NCI-H2227 treated with DMSO at 0.1 percent for 48 hours (cell line): ENCODE results near the gene DLL3.

Experiments
- DNase-seq: peaks from one replicate; lab custom pipeline; 2025; lab: John Stamatoyannopoulos, UW

The DLL3 gene

DNA sequence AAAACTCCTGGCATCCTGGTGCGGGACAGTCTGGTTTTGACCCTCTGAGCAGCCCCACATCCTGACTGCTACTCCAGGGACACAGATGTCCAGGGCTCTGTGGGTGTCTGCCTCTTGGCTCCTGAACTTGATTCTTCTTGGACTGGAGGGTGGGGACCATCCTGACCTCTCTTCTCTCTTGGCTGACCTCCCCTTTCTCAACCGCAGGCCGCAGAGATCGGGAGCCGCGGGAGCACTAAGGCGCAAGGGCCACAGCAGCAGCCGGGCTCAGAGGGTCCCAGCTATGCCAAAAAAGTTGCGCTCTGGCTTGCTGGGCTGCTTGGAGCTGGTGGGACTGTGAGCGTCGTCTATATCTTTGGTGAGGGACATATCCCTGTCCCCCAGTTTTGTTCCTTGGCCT lies 17.1 kb upstream of the DLL3 start:
- no peak for DNase-seq

DNA sequence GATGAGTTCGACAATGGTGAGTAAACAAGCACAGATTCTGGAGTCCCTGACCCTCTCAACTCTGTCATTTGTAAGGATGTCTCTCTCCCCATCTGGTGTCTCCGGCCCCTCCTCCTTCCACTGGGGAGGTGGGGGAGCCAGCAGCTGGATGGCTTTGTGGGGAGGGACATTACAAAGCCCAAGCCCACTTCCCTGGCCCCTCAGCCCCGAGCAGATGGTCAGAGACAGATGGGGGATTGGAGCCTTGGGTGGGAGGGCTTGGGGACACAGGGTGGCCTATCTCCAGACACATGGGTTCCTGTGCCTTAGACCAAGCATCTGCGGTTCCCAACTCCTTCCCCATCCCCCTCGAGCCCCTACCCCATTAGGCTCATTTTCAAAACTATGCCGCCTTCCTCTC lies 15.6 kb upstream of the DLL3 start:
- no peak for DNase-seq

DNA sequence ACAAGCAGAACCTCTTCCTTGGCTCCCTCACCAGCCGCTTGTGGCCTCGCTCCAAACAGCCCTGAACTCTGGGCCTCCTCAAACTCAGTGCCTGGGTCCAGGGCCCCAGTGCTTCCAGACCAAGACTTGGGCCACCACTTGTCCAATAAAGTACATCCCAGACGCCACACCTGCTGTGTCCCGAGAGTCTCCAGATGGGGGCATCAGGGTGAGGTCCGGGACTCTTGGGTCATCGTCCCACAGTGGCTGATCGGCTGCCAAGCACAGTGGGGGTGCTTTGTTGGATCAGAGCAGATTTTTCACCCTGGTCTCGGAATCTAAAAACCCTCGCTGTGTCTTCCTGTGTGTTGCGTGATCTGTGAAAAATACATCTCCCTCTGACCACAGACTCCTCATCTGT lies 9.0 kb upstream of the DLL3 start:
- DNase-seq = no peak

GRCh38 chr19:39492225-39492624 lies 6.5 kb upstream of the DLL3 start:
- no peak for DNase-seq

GRCh38 chr19:39492788-39493187 lies 6.0 kb upstream of the DLL3 start:
- DNase-seq = no peak

GRCh38 chr19:39494661-39495060 lies 4.1 kb upstream of the DLL3 start:
- no peak for DNase-seq

GRCh38 chr19:39496063-39496462 lies 2.7 kb upstream of the DLL3 start:
- DNase-seq = no peak

DNA sequence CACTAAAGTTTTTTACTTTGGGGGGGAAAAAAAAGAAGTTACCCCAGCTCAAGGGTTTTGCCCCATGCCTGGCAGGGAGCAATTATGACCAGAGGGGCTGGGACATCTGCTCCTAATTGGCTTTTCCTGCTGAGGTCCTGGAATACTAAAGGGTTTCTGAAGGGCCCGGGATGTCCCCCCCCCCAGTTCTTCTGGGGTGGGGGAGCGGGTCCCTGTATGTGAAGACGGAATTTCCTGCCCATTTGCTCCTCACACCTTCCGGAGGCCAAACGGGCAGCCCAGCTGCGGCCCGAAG lies 1.1 kb upstream of the DLL3 start:
- no peak for DNase-seq

GRCh38 chr19:39497996-39498797 lies 550 bp upstream of the DLL3 start:
- peak; percentile 100 for DNase-seq

- no peak for DNase-seq
These were observed 1.2 kb downstream of the DLL3 start for GRCh38 chr19:39499932-39500331.

DNA sequence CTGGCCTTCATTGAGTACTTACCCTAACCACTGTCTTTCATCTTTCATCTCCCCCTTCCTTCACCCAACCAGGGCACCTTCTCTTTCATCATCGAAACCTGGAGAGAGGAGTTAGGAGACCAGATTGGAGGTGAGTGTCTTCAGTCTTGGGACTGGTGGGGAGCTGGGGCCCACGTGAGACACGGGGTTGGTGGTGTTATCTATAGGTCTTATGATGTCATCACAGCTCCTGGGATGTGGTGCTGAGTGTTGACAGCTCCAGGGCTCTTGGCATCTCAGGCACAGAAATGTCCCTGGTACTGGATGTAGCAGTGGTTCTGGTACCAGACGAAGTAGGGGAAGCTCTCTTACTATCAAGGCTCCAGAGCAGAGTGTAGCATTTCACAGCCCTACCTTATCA lies 1.8 kb downstream of the DLL3 start:
- DNase-seq = no peak

GRCh38 chr19:39501340-39501739 lies 2.6 kb downstream of the DLL3 start:
- DNase-seq = no peak

DNA sequence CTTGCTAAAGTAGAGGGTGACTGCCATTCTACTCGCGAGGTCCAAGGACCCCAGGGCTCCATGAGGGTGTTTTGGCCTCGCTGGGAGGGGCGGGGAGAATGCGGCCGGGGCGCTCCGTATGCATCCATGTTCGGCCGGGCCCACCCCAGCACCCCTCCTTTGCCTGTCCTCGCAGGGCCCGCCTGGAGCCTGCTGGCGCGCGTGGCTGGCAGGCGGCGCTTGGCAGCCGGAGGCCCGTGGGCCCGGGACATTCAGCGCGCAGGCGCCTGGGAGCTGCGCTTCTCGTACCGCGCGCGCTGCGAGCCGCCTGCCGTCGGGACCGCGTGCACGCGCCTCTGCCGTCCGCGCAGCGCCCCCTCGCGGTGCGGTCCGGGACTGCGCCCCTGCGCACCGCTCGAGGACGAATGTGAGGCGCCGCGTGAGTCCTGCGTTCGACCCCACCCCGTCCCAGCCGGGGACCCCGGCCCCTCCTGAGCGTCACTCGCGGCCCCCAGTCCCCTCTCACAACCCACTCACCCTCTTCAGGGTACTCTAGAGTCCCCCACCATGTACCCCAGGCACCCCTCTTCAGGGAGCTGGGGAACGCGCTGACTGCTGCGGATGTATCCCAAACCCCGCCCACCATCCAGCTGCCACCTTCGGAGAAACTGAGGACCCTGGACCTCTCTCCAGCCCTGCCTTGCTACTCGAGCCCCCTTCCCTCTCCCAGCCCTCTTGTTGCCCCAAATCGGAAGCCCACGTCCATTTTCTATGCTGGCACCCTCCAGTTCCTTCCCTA lies 4.1 kb downstream of the DLL3 start:
- DNase-seq = no peak

GRCh38 chr19:39506598-39506943 lies 7.8 kb downstream of the DLL3 start:
- no peak for DNase-seq

- DNase-seq = peak; percentile 78
These were observed 8.4 kb downstream of the DLL3 start for GRCh38 chr19:39506944-39507714.

- peak; percentile 70 for DNase-seq
These were observed 9.1 kb downstream of the DLL3 start for GRCh38 chr19:39507715-39508364.

GRCh38 chr19:39508629-39509028 lies 9.9 kb downstream of the DLL3 start:
- no peak for DNase-seq

DNA sequence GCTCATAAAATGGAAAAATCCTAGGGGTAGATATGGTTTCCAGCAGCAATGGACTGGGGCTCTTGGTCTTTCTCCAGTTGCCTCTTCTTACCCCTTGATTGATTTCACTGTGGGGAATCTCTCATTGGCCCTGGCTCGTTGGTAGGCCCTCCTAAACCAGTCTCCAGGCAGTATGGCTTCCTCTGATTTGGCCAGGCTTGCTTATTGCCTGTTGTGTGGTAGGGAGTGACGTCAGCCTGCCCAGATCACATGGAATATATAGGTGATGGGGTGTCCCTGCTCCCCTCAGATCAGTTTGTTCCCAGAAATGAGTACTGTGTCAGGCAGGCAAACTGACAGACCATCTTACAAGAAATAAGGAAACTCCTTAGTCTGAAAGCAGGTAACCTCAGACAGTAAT lies 10.5 kb downstream of the DLL3 start:
- DNase-seq = no peak

- no peak for DNase-seq
These were observed 14.2 kb downstream of the DLL3 start for GRCh38 chr19:39512988-39513387.

DNA sequence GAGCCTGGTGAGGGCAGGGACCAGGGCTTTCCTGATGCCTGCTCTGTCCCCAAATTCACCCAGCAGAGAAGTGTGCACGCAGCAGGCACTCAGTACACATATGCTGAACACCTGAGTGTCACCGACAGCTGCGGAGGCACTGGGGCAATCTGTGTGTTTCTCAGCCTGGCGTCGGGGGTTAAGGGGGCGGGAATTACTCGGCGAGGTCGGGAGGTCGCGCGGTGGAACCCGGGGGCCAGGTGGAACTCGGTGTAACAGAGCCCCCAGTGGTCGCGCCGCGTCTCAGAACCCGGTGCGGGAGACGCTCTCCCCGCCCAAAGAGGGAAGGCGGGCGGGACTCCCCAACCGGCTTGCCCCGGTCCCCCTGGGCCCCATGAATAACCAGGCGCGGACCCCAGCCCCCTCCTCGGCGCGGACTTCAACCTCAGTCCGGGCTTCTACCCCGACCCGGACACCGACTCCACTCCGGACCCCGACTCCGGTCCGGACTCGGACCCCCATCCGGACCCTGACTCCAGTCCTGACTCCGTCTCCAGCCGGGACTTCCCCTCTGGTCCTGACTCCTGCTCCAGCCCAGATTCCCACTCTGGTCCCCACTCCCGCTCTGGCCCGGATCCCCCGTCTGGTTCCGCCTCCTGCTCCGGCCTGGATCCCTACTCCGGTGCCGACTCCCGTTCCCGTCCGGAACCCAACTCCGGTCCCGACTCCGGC lies 16.2 kb downstream of the DLL3 start, which contains the start of gene SELENOV:
TSS of gene SELENOV (plus strand) at position 300 of the 711 bp plus-strand sequence. CDS start at position 374, 74 bp downstream.
- DNase-seq = peak; percentile 76

GRCh38 chr19:39515551-39516191 lies 16.9 kb downstream of the DLL3 start:
- no peak for DNase-seq
